HG03439 (cell line): ENCODE measurements around the gene WDR5.

Experiments used
- ATAC-seq: cut with Tn5 transposase; IDR thresholded peaks from one replicate; pipeline ENCODE4 v1.9.1; 2021; ENCODE audit warnings: mild to moderate bottlenecking, moderate library complexity; ENCODE audit not compliant: unreplicated experiment

WDR5 gene

GRCh38 chr9:134157378-134157885 is 21.6 kb downstream of the WDR5 start:
- no peak for ATAC-seq

GRCh38 chr9:134158242-134158641 is 22.4 kb downstream of the WDR5 start:
- no peak for ATAC-seq

GRCh38 chr9:134158753-134159392 is 23.0 kb downstream of the WDR5 start:
- ATAC-seq: no peak

GRCh38 chr9:134159566-134160245 is 23.8 kb downstream of the WDR5 start:
- no peak for ATAC-seq

- ATAC-seq: no peak
Measured at GRCh38 chr9:134161647-134162046, 25.8 kb downstream of the WDR5 start.

GRCh38 chr9:134162212-134162775 is 26.4 kb downstream of the WDR5 start:
- ATAC-seq: no peak

GRCh38 chr9:134162926-134163370 is 27.1 kb downstream of the WDR5 start:
- ATAC-seq: no peak

- no peak for ATAC-seq
Measured at GRCh38 chr9:134163371-134164196, 27.7 kb downstream of the WDR5 start.

GRCh38 chr9:134164879-134165278 is 29.0 kb downstream of the WDR5 start:
- ATAC-seq: no peak

GRCh38 chr9:134165357-134166315 is 29.8 kb downstream of the WDR5 start:
- ATAC-seq: no peak

GRCh38 chr9:134166374-134166773 is 30.5 kb downstream of the WDR5 start:
- ATAC-seq: no peak

- no peak for ATAC-seq
Measured at GRCh38 chr9:134167530-134167931, 31.6 kb downstream of the WDR5 start.

- ATAC-seq: no peak
Measured at GRCh38 chr9:134168757-134169550, 33.1 kb downstream of the WDR5 start.

- ATAC-seq: no peak
Measured at GRCh38 chr9:134169724-134170401, 34.0 kb downstream of the WDR5 start.

- no peak for ATAC-seq
Measured at GRCh38 chr9:134170532-134171315, 34.8 kb downstream of the WDR5 start.

- no peak for ATAC-seq
Measured at GRCh38 chr9:134171316-134172197, 35.7 kb downstream of the WDR5 start.
